SK-N-SH (cell line): Measurements from ENCODE around the gene ATP4A. TPM values are rescaled to one million over a fixed set of nuclear protein-coding genes. Genes with fewer than 3 reads are reported as not detected.

Experiments
- CTCF ChIA-PET: fragments of 300-600, 350-600 bp; formaldehyde crosslinking; extraction: SDS; loops from one replicate; lab custom pipeline; 2021; lab: Yijun Ruan, JAX
- POLR2A ChIA-PET: fragments of 350-600 bp; sonication (Branson Sonifier 250); formaldehyde crosslinking; extraction: SDS; loops from one replicate; lab custom pipeline; 2020; ENCODE audit warnings: antibody characterized with exemption, inconsistent platforms; lab: Yijun Ruan, JAX
- DNase-seq: peaks from one replicate; pipeline ENCODE4 v3.0.0; 2012
- H2AFZ ChIP-seq: fragments of 200-600 bp; sonication (generic); 2 replicates; pipeline ENCODE4 v1.8.1; 2016; ENCODE audit warnings: antibody characterized with exemption, mild to moderate bottlenecking, low read depth
- H3F3A ChIP-seq: fragments of 200-600 bp; sonication (generic); replicated peaks from 2 replicates; pipeline ENCODE3; 2016; ENCODE audit warnings: antibody characterized with exemption, mild to moderate bottlenecking; ENCODE audit not compliant: insufficient read depth
- H3K27ac ChIP-seq, 2 experiments: fragments of 200-500 bp in 1 of 2; fragments of 200-600 bp in 1 of 2; sonication (Bioruptor generic) in 1 of 2; sonication (generic), shearing (Covaris generic) in 1 of 2; 2 replicates each; pipeline versions ENCODE4 v1.5.1 to v1.6.1; 2014 to 2016; ENCODE audit warnings: low read depth in 2 of 2, inconsistent platforms in 1 of 2, low read length in 1 of 2, mild to moderate bottlenecking in 1 of 2, mixed read lengths in 1 of 2
- H3K27me3 ChIP-seq: fragments of 200-600 bp; sonication (generic), shearing (Covaris generic); 2 replicates; pipeline ENCODE4 v1.6.1; 2016; ENCODE audit warnings: mixed run types; ENCODE audit not compliant: insufficient read depth
- H3K36me3 ChIP-seq, 2 experiments: fragments of 200-500 bp in 1 of 2; fragments of 200-600 bp in 1 of 2; sonication (Bioruptor generic) in 1 of 2; sonication (generic) in 1 of 2; replicated peaks in 1 of 2; 2 replicates each; pipeline versions ENCODE3 to v1.5.1; 2014 to 2016; ENCODE audit warnings: low read length in 1 of 2, mild to moderate bottlenecking in 1 of 2; ENCODE audit not compliant: insufficient read depth in 2 of 2, control insufficient read depth in 1 of 2
- H3K4me1 ChIP-seq, 2 experiments: fragments of 200-500 bp in 1 of 2; fragments of 200-600 bp in 1 of 2; sonication (Bioruptor generic) in 1 of 2; sonication (generic), shearing (Covaris generic) in 1 of 2; 2 replicates each; pipeline versions ENCODE4 v1.5.1 to v1.6.1; 2014 to 2016; ENCODE audit warnings: low read depth in 1 of 2, low read length in 1 of 2, mixed run types in 1 of 2; ENCODE audit not compliant: insufficient read depth in 2 of 2, control insufficient read depth in 1 of 2
- H3K4me2 ChIP-seq: fragments of 200-600 bp; sonication (generic), shearing (Covaris generic); 2 replicates; pipeline ENCODE4 v1.6.1; 2017; ENCODE audit warnings: mixed run types
- H3K4me3 ChIP-seq, 2 experiments: fragments of 200-500 bp in 1 of 2; fragments of 200-600 bp in 1 of 2; sonication (Bioruptor generic) in 1 of 2; sonication (generic), shearing (Covaris generic) in 1 of 2; 2 replicates each; pipeline versions ENCODE4 v1.5.1 to v1.8.1; 2014 to 2016; ENCODE audit warnings: low read depth in 2 of 2, inconsistent platforms in 1 of 2, low read length in 1 of 2, mild to moderate bottlenecking in 1 of 2, mixed read lengths in 1 of 2, moderate library complexity in 1 of 2
- H3K79me2 ChIP-seq: fragments of 200-600 bp; sonication (generic); 2 replicates; pipeline ENCODE4 v1.8.1; 2017; ENCODE audit warnings: mild to moderate bottlenecking; ENCODE audit not compliant: insufficient read depth
- H3K9ac ChIP-seq: fragments of 200-600 bp; sonication (generic); 2 replicates; pipeline ENCODE4 v1.6.1; 2017; ENCODE audit warnings: mixed run types
- H3K9me2 ChIP-seq: fragments of 200-600 bp; sonication (generic); 2 replicates; pipeline ENCODE4 v1.6.1; 2017; ENCODE audit warnings: mixed run types
- H3K9me3 ChIP-seq: fragments of 200-600 bp; sonication (generic); 2 replicates; pipeline ENCODE4 v1.6.1; 2017; ENCODE audit warnings: mixed run types, mild to moderate bottlenecking, moderate library complexity
- H4K20me1 ChIP-seq: fragments of 200-600 bp; sonication (generic); 2 replicates; pipeline ENCODE4 v1.6.1; 2017; ENCODE audit warnings: mild to moderate bottlenecking, mixed run types; ENCODE audit not compliant: insufficient read depth
- CTCF ChIP-seq: fragments of 200-600 bp; sonication (generic); IDR thresholded peaks from 2 replicates; pipeline ENCODE4 v1.6.1; 2017; ENCODE audit warnings: antibody characterized with exemption, mild to moderate bottlenecking, moderate library complexity
- EP300 ChIP-seq, 2 experiments: IDR thresholded peaks; 2 replicates each; pipeline versions ENCODE4 v1.4.0 to v1.6.1; 2012; ENCODE audit warnings: borderline replicate concordance in 1 of 2, low read depth in 1 of 2, low read length in 1 of 2
- EZH2phosphoT487 ChIP-seq: fragments of 200-600 bp; sonication (generic); IDR thresholded peaks from 2 replicates; pipeline ENCODE4 v1.6.1; 2017; ENCODE audit warnings: low read depth, mixed run types, mild to moderate bottlenecking, antibody characterized with exemption, moderate library complexity, borderline replicate concordance
- FOSL2 ChIP-seq: IDR thresholded peaks from 2 replicates; pipeline ENCODE4 v1.4.0; 2012; ENCODE audit warnings: low read depth, mild to moderate bottlenecking, moderate library complexity, borderline replicate concordance
- FOXJ3 ChIP-seq: sonication (generic); formaldehyde crosslinking; IDR thresholded peaks from 2 replicates; pipeline ENCODE4 v1.5.1; 2020; ENCODE audit warnings: mild to moderate bottlenecking, missing genetic modification reagents
- IRF3 ChIP-seq: fragments of 150-350 bp; IDR thresholded peaks from 2 replicates; pipeline ENCODE4 v1.6.1; 2016; ENCODE audit warnings: mild to moderate bottlenecking, low read depth, low read length
- JUND ChIP-seq: IDR thresholded peaks from 2 replicates; pipeline ENCODE4 v1.4.0; 2012
- MEF2A ChIP-seq: IDR thresholded peaks from 2 replicates; pipeline ENCODE4 v1.4.0; 2012; ENCODE audit warnings: low read depth, borderline replicate concordance
- NRF1 ChIP-seq: IDR thresholded peaks from 2 replicates; pipeline ENCODE4 v1.6.1; 2012; ENCODE audit warnings: low read depth, mild to moderate bottlenecking, low read length
- POLR2AphosphoS5 ChIP-seq: IDR thresholded peaks from 2 replicates; pipeline ENCODE4 v1.6.1; 2012; ENCODE audit warnings: low read depth, low read length
- RAD21 ChIP-seq: IDR thresholded peaks from 2 replicates; pipeline ENCODE4 v1.6.1; 2012; ENCODE audit warnings: mild to moderate bottlenecking, low read length
- RCOR1 ChIP-seq: fragments of 150-350 bp; IDR thresholded peaks from 2 replicates; pipeline ENCODE4 v1.6.1; 2017; ENCODE audit warnings: antibody characterized with exemption, low read length
- RFX5 ChIP-seq: IDR thresholded peaks from 2 replicates; pipeline ENCODE4 v1.6.1; 2012; ENCODE audit warnings: mild to moderate bottlenecking, improper control_type of control experiment, low read length
- SIN3A ChIP-seq: IDR thresholded peaks from 2 replicates; pipeline ENCODE4 v1.6.1; 2012; ENCODE audit warnings: low read depth, mild to moderate bottlenecking, low read length, moderate library complexity, borderline replicate concordance
- SMC3 ChIP-seq: IDR thresholded peaks from 2 replicates; pipeline ENCODE4 v1.6.1; 2012; ENCODE audit warnings: low read depth, low read length, improper control_type of control experiment
- TAF1 ChIP-seq: IDR thresholded peaks from 2 replicates; pipeline ENCODE4 v1.6.1; 2012; ENCODE audit warnings: low read depth, mild to moderate bottlenecking, low read length, moderate library complexity, borderline replicate concordance
- WGBS: methylation state at CpG from one replicate; pipeline ENCODE4 v1.1.6; 2017; ENCODE audit warnings: low lambda C conversion rate; 5-methylcytosine and 5-hydroxymethylcytosine counted together
- polyA plus RNA-seq, 3 experiments: library from polyadenylated mRNA; depleted of rRNA; stranded (reverse); fragments of >200 nt; gene quantifications; 2 replicates each; pipeline ENCODE4 v1.2.3, GENCODE V29; 2012
- TF ChIP-seq, protein P1 (sequence below): IDR thresholded peaks from 2 replicates; pipeline ENCODE4 v1.6.1; 2012; ENCODE audit warnings: mild to moderate bottlenecking, low read depth, low read length, moderate library complexity
- TF ChIP-seq, protein P2 (sequence below): IDR thresholded peaks from 2 replicates; pipeline ENCODE4 v1.4.0; 2012; ENCODE audit warnings: low read depth, borderline replicate concordance

The ATP4A gene
- polyA plus RNA-seq, 1 of the 3 experiments (the other 2 are of a cell fraction) = not detected

DNA sequence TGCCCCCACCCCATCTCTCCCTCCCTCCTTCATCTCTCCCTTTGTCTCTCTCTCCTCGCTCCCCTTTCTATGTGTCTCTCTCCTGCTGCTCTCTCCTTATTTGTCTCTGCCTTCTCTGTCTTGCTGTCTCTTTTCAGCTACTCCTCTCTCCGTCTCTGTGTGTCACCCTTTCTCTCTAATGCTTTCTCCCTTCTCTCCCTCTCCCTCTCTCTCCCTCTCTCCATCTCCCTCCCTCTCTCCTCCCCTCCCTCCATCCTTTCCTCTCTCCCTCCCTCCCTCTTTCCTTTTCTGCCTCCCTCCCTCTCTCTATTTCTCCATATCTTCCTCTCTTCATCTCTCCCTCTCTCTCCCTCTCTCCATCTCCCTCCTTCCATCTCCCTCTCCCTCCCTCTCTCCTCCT is 682 bp downstream of the ATP4A start:
- Histone ChIP-seq H3K4me3 (no peak overlapping the region), H3K27ac (no peak overlapping the region), H2AFZ (no peak overlapping the region), H3F3A (no peaks in the 10 kb centered on the region), H3K4me1 (peaks cover 0 to 8% of the 10 kb centered on the region in 2 experiments; a peak in 1 of 4 replicates), H3K4me2 (no peak overlapping the region), H3K9me3 (no peaks in the 10 kb centered on the region), H3K9me2 (no peaks in the 10 kb centered on the region), H3K27me3 (peaks cover 77% of the 10 kb centered on the region), H4K20me1 (no peaks in the 10 kb centered on the region), H3K9ac (no peak overlapping the region), H3K36me3 (no peaks in the 10 kb centered on the region), H3K79me2 (no peaks in the 10 kb centered on the region)
- no peak for DNase-seq
- TF ChIP-seq FOXJ3 (CRISPR knock-in tag) (no peak), RFX5 (no peak), SMC3 (no peak), IRF3 (no peak), SIN3A (no peak), EP300 (IDR thresholded peaks at IDR 0.05; ENCODE audit: borderline replicate concordance in 1 of 2, low read depth in 1 of 2, low read length in 1 of 2) (no peak), FOSL2 (no peak), JUND (no peak), MEF2A (no peak), CTCF (no peak), POLR2AphosphoS5 (no peak), RAD21 (no peak), EZH2phosphoT487 (no peak), NRF1 (no peak), TAF1 (no peak), RCOR1 (no peak)
- TF ChIP-seq, protein P1, sequence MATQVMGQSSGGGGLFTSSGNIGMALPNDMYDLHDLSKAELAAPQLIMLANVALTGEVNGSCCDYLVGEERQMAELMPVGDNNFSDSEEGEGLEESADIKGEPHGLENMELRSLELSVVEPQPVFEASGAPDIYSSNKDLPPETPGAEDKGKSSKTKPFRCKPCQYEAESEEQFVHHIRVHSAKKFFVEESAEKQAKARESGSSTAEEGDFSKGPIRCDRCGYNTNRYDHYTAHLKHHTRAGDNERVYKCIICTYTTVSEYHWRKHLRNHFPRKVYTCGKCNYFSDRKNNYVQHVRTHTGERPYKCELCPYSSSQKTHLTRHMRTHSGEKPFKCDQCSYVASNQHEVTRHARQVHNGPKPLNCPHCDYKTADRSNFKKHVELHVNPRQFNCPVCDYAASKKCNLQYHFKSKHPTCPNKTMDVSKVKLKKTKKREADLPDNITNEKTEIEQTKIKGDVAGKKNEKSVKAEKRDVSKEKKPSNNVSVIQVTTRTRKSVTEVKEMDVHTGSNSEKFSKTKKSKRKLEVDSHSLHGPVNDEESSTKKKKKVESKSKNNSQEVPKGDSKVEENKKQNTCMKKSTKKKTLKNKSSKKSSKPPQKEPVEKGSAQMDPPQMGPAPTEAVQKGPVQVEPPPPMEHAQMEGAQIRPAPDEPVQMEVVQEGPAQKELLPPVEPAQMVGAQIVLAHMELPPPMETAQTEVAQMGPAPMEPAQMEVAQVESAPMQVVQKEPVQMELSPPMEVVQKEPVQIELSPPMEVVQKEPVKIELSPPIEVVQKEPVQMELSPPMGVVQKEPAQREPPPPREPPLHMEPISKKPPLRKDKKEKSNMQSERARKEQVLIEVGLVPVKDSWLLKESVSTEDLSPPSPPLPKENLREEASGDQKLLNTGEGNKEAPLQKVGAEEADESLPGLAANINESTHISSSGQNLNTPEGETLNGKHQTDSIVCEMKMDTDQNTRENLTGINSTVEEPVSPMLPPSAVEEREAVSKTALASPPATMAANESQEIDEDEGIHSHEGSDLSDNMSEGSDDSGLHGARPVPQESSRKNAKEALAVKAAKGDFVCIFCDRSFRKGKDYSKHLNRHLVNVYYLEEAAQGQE = no peak
- TF ChIP-seq, protein P2, sequence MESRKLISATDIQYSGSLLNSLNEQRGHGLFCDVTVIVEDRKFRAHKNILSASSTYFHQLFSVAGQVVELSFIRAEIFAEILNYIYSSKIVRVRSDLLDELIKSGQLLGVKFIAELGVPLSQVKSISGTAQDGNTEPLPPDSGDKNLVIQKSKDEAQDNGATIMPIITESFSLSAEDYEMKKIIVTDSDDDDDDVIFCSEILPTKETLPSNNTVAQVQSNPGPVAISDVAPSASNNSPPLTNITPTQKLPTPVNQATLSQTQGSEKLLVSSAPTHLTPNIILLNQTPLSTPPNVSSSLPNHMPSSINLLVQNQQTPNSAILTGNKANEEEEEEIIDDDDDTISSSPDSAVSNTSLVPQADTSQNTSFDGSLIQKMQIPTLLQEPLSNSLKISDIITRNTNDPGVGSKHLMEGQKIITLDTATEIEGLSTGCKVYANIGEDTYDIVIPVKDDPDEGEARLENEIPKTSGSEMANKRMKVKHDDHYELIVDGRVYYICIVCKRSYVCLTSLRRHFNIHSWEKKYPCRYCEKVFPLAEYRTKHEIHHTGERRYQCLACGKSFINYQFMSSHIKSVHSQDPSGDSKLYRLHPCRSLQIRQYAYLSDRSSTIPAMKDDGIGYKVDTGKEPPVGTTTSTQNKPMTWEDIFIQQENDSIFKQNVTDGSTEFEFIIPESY = no peak
- WGBS = 14% methylated on average over 2 of the region's 2 CpGs
- ChIA-PET POLR2A (no interaction called here), CTCF (interaction anchor here (1.2 kb wide), 2 partner anchors 14 to 52 kb away, joined by 3 to 6 read pairs; no protein-coding TSS in a partner anchor)
